HG03442 (cell line): ENCODE results near the gene SCMH1.

Source experiments
- ATAC-seq: cut with Tn5 transposase; IDR thresholded peaks from one replicate; pipeline ENCODE4 v1.9.1; 2021; ENCODE audit warnings: mild to moderate bottlenecking, moderate library complexity; ENCODE audit not compliant: unreplicated experiment

The SCMH1 gene

DNA sequence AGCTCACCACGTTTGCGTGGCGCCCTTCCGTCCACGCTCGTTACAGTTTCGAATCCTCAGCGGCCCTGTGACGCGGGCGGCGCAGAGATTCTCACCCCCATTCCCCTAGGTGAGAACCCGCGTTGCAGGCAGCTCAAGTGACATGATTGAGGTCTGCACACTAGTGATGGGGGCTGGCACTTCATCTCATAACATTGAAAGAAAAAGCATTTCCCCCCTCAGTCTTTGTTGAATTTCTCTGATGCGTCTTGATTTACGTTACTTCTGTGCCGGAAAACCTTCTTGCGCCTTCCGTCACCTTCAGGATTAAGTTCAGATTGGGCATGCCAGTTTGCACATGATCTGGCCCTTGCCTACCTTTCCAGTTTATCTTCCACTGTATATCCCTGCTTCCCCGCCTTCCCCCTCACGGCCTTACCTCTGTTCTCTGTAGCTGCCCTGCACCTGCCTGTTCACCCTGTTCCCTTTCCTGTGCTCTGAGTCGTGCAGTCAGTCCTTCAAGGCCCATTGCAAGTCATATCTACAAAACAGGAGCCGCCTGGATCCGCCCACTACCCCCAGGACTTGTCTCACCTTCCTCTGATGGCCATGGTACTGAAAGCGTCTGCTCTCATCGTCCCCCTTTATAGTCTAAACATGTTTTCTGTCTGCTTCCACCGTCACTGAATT lies 261.5 kb downstream of the SCMH1 start:
- no peak for ATAC-seq

DNA sequence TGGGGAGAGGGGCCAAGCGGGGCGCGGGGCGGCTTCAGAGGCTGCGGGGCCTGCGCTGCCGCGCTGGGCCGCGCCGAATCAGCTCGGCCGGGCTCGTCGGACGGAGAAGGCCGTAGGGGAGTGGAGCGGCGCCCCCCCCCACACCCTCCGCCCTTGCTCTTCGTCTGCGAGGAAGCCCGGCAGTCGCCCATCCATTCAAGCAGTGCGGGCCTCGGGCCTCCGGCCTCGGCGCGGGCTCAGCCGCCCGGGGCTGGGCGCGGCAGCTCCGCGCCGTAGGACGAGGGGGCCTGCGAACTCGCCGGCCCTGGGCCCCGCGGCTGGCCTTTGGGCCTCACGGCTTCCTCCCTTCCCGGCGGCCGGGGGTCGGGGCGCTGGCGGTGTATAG lies 262.0 kb downstream of the SCMH1 start:
- peak; percentile 8 for ATAC-seq

DNA sequence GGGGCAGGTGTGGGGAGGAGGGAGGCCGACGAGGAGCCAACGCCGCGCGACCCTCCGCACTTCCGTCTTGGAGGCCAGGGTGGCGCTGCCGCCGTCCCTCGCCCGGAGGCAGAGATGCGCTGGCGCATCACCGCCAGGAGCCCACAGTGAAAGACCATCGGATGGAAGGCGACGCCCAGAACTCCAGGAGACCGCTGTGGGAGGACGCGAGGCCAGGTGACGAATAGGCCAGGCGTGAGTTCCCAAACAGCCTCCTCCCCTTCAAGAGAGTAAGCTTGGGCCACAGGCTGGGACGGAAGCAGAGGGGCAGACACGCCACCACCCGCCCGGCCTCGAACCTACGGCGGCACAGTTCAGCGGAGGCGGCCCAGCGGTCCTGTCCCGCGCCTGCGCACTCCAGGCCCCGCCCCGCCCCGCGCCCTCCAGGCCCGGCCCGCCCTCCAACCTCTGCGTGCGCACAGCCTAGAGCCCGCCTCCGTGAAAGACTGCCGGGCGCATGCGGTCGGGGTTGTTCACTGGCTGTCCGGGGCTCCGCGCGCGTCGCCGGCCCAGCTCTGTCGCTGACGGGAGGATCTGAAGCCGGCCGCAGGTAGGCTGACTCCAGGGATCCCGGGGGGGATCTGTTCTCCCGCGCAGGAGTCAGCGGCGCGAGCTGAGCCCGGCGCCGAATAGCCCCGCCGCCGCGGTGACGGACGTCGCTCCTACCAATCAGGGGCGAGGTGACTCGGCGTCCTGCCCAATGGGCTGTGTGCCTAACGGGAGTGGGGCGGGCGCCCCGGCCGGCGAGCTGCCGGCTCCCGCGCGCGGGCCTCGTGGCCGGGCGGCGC lies 262.7 kb downstream of the SCMH1 start, which contains the start of gene CTPS1:
Gene CTPS1 (plus strand): TSS at position 456 of the 827 bp plus-strand sequence. CDS start 3,595 bp downstream, outside the sequence.
- ATAC-seq, result peak; percentile 88

DNA sequence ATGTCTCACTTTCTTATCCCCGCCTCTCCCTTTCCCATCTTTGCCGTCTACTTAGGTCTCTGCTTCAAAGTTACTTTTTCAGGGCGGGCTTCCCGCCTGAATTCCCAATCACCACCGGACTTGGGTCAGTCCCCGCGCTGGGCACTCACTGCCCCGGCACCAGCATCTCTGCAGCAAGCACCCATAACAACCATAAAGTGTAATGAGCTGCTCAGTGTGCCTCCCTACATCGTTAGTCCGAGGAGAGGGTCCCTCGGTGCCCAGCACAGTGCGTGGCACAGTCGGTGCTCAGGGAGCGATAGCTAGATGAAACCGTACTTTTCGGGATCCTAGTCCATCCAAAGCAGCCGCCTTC lies 263.2 kb downstream of the SCMH1 start:
- ATAC-seq, result no peak

DNA sequence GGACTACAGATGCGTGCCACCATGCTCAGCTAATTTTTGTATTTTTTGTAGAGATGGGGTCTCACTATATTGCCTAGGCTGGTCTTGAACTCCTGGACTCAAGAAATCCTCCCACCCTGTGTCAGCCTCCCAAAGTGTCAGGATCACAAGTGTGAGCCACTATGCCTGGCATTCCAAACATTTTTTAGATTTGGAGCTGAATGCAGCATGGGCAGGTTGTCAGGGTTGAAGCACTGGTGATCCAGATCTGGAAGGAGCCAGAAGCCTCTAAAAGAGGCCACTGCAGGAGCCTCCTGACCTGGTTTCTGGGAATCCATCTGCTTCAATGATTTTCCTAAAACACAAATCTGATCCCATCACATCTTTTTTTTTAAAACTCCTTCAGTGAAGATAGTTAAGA lies 264.4 kb downstream of the SCMH1 start:
- ATAC-seq, result no peak
